RCC 7860 (cell line): Measurements from ENCODE around the gene WNT1.

Source experiments
- DNase-seq: peaks from one replicate; pipeline ENCODE4 v3.0.0-alpha.2; 2015; ENCODE audit warnings: low spot score
- FAIRE-seq: peaks from 2 replicates; lab custom pipeline; 2012; peaks lifted over from hg19 to GRCh38; lab: Jason Lieb, UNC

The WNT1 gene

GRCh38 chr12:48999371-49000131 is 21.4 kb downstream of the WNT1 start, which contains the start of gene DDN:
Gene DDN (minus strand): TSS chr12:48999375. CDS start chr12:48999287, 88 bp downstream.
- DNase-seq: no peak
- FAIRE-seq: no peak

GRCh38 chr12:49000346-49000745 is 22.2 kb downstream of the WNT1 start:
- no peak for DNase-seq
- FAIRE-seq: no peak

- FAIRE-seq (no peak), DNase-seq (no peak)
Observed at GRCh38 chr12:49008943-49009342, 30.8 kb downstream of the WNT1 start.

GRCh38 chr12:49010092-49010668 is 32.1 kb downstream of the WNT1 start:
- no peak for DNase-seq
- no peak for FAIRE-seq

GRCh38 chr12:49012739-49013138 is 34.6 kb downstream of the WNT1 start:
- no peak for DNase-seq
- no peak for FAIRE-seq

GRCh38 chr12:49013428-49013827 is 35.3 kb downstream of the WNT1 start:
- no peak for FAIRE-seq
- DNase-seq: no peak

- DNase-seq: no peak
- no peak for FAIRE-seq
Observed at GRCh38 chr12:49014547-49014946, 36.4 kb downstream of the WNT1 start.

- no peak for FAIRE-seq
- DNase-seq: no peak
Observed at GRCh38 chr12:49015196-49015595, 37.1 kb downstream of the WNT1 start.

GRCh38 chr12:49017891-49018260 is 39.8 kb downstream of the WNT1 start:
- no peak for FAIRE-seq

GRCh38 chr12:49018261-49019119 is 40.4 kb downstream of the WNT1 start, which contains the start of gene PRKAG1:
Gene PRKAG1 (minus strand): TSS chr12:49018776. CDS start chr12:49018740, 36 bp downstream.
- FAIRE-seq: no peak

More at GRCh38 chr12:49017891-49018260, 39.8 kb downstream of the WNT1 start:
- DNase-seq: no peak

GRCh38 chr12:49019120-49019430 is 41.0 kb downstream of the WNT1 start:
- DNase-seq: no peak
- no peak for FAIRE-seq

More at GRCh38 chr12:49018261-49019119, 40.4 kb downstream of the WNT1 start, which contains the start of gene PRKAG1:
- peak; percentile 81 for DNase-seq

- DNase-seq (peak; percentile 23), FAIRE-seq (no peak)
Observed at GRCh38 chr12:49019443-49020324, 41.6 kb downstream of the WNT1 start.

GRCh38 chr12:49020441-49020840 is 42.3 kb downstream of the WNT1 start:
- no peak for FAIRE-seq
- no peak for DNase-seq

- DNase-seq (no peak), FAIRE-seq (no peak)
Observed at GRCh38 chr12:49021292-49021915, 43.3 kb downstream of the WNT1 start.

GRCh38 chr12:49022558-49023178 is 44.5 kb downstream of the WNT1 start:
- FAIRE-seq: no peak
- DNase-seq: no peak

- DNase-seq (no peak), FAIRE-seq (no peak)
Observed at GRCh38 chr12:49023812-49024211, 45.7 kb downstream of the WNT1 start.

- FAIRE-seq (no peak), DNase-seq (no peak)
Observed at GRCh38 chr12:49024543-49024942, 46.4 kb downstream of the WNT1 start.

GRCh38 chr12:49025463-49025862 is 47.3 kb downstream of the WNT1 start:
- DNase-seq (no peak), FAIRE-seq (no peak)

GRCh38 chr12:49026101-49026500 is 48.0 kb downstream of the WNT1 start:
- FAIRE-seq (no peak), DNase-seq (no peak)
